ENCODE results near the gene AP1S2. TPM values are rescaled to one million over a fixed set of nuclear protein-coding genes. Genes with fewer than 3 reads are reported as not detected.
A peak's percentile ranks its signal among the peaks of the same experiment; 100 is the strongest.

The AP1S2 gene
- total and polyA plus RNA-seq, 2 of the 13 experiments (the other 11 are each of a cell fraction or from before 2014, with no cell fraction given), result 10.1 to 18.8 TPM

DNA sequence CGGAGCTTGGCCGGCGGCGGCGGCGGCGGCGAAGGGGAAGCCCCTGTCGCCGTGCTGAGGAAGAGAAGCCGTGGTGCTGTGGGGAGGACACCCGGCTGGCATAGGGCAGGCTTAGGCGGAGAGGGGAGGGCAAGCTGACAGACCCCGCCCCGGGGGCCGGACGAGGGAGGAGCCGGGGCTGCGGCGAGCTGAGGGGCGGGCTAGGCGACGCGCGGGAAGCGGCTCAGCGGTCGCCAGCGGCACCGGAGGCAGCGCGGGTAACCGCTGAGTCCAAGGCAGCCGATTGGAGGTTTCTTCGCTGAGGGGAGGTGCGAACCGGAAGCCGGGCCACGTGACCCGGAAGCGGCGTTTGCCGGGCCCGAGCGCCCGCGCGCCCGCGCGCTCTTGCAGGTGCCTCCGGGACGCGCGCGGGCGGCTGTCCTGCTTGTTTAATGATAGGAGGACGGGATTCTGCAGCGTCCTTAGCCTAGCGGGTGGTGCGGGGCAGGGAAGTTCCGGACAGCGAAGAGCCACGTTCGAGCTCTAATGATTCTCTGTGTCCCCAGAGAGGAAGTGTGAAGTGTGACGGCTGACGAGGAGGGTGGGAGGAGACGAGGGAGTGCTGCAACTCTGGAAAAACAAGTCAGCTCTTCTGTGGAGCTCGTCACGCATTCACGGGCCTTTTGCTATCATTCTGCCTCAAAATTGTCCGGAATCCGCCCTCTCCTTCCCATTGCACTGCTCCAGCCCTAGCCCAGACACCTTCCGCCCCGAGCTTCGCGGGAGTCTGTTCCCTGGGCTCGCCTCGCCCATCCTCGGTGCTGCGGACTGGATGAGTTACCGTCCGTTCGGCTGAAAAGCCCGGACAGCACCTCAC is at the start of gene AP1S2 (continued):
- TF ChIP-seq, protein P1, sequence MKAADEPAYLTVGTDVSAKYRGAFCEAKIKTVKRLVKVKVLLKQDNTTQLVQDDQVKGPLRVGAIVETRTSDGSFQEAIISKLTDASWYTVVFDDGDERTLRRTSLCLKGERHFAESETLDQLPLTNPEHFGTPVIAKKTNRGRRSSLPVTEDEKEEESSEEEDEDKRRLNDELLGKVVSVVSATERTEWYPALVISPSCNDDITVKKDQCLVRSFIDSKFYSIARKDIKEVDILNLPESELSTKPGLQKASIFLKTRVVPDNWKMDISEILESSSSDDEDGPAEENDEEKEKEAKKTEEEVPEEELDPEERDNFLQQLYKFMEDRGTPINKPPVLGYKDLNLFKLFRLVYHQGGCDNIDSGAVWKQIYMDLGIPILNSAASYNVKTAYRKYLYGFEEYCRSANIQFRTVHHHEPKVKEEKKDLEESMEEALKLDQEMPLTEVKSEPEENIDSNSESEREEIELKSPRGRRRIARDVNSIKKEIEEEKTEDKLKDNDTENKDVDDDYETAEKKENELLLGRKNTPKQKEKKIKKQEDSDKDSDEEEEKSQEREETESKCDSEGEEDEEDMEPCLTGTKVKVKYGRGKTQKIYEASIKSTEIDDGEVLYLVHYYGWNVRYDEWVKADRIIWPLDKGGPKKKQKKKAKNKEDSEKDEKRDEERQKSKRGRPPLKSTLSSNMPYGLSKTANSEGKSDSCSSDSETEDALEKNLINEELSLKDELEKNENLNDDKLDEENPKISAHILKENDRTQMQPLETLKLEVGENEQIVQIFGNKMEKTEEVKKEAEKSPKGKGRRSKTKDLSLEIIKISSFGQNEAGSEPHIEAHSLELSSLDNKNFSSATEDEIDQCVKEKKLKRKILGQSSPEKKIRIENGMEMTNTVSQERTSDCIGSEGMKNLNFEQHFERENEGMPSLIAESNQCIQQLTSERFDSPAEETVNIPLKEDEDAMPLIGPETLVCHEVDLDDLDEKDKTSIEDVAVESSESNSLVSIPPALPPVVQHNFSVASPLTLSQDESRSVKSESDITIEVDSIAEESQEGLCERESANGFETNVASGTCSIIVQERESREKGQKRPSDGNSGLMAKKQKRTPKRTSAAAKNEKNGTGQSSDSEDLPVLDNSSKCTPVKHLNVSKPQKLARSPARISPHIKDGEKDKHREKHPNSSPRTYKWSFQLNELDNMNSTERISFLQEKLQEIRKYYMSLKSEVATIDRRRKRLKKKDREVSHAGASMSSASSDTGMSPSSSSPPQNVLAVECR (CRISPR knock-in tag; IDR thresholded peaks at IDR 0.05; ENCODE audit: borderline replicate concordance), result no peak; the same call in 1 of the 2 replicates
- TF ChIP-seq ZNF142 (CRISPR knock-in tag; IDR thresholded peaks at IDR 0.05) (peak; percentile 93), ZBTB1 (CRISPR knock-in tag; IDR thresholded peaks at IDR 0.05; ENCODE audit: borderline replicate concordance) (no peak), PTBP1 (IDR thresholded peaks at IDR 0.05; ENCODE audit: low read depth, low read length, poor library complexity, severe bottlenecking) (no peak), CTCF (CRISPR knock-in tag; IDR thresholded peaks at IDR 0.05) (no peak), BRCA1 (CRISPR knock-in tag; IDR thresholded peaks at IDR 0.05) (0 out of 2 replicates have a peak, but pooled peaks have one; percentile 34), NFAT5 (CRISPR knock-in tag; IDR thresholded peaks at IDR 0.05) (no peak)

Measured in HepG2 (cell line).